Endometrial microvascular endothelial cells (primary cell): ENCODE results near the gene LRRC4C. TPM values are rescaled to one million over a fixed set of nuclear protein-coding genes. Genes with fewer than 3 reads are reported as not detected.

Experiments used
- in situ Hi-C: cut with HindIII; loops from 2 replicates; pipeline ENCODE4 v1.10.0; 2017; ENCODE audit warnings: low sequenced_read_pairs, low pct_unique_long_range_greater_than_20kb; ENCODE audit errors: inconsistent ontology term
- total RNA-seq: library from RNA; depleted of rRNA; stranded (reverse); fragments of >200 nt; gene quantifications from one replicate; pipeline ENCODE4 v1.2.3, GENCODE V29; 2015; ENCODE audit errors: inconsistent ontology term

LRRC4C gene
- total RNA-seq, 1 donor from 2014 or later, result not detected

DNA sequence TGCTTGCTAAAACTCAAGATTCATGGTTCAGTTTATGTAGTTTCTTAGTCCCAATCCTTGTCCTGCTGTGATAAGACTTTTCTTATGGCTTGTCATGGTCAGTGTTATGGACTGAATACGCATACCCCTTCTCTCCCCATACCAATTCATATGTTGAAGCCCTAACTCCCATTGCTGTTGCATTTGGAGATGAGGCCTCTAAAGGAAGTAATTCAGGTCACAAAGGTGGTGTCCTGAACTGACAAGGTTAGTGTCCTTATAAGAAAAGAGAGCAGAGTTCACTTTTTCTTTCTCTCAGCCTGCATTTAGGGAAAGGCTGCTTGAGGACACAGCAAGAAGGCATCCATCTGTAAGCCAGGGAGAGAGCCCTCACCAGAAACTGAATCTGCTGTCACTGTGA lies 618.2 kb downstream of the LRRC4C start:
- in situ Hi-C loops, result no loop called here

DNA sequence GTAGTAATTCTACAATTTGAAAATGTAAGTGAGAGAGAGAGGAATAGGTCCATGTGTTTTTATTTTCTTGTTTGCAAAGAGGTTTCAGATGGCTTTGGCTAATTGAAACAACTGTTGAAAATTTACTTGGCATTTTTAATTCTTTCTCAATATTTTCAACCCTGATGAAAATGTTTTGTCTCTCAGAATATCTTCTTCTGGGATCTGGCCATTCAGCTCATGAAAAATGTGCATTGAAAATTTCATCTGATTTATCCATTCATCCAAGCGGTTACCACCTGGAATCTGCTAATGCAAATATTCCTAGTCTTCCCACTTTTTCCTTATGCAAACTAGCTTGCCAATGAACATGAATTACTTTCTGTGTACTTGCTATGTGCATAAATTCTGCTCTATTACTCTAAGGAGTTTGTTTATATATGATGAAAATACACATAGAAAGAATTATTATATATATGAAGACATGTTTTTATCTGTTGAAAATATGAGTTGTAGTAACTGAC lies 621.2 kb downstream of the LRRC4C start:
- in situ Hi-C loops, result no loop called here

DNA sequence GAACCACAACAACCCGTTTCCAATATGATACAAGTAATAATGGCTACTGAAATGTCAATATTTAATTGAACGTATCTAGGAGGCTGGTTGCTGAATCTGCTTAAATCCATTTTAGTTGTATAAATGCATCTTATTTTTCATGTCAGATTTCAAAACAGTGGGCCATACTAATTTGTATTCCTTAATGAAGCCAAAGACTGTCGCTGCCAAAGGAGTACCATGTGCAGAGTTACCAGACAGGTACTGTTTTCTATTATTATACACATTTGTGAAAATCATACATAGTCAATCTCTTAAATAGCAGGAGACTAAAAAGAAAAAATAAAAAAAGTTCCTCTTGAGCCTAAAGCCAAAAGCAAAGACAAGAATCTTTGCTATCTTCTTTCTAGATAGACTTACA lies 632.3 kb downstream of the LRRC4C start:
- in situ Hi-C loops, result no loop called here

GRCh38 chr11:40826601-40827000 lies 632.9 kb downstream of the LRRC4C start:
- in situ Hi-C loops, result no loop called here

GRCh38 chr11:40825201-40825834 lies 634.1 kb downstream of the LRRC4C start:
- in situ Hi-C loops, result no loop called here

DNA sequence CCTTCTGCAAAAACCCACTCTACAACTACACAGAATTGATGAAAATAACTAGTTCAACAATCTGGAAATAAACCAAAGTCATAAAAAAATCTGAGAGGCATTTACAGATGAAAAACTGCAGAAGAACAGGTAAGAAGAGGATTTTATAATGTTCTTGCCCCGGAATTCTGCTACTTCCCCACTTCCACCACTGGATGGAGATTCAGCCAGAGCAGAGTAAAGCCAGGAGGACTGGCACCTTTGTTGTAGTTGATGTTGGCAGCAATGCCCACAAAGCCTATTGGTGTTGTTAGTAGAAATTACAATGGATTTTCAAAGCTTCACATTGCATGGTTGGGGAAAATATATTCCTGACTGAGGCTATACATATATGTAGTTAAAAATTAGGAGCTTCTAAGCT lies 640.2 kb downstream of the LRRC4C start:
- in situ Hi-C loops, result no loop called here

DNA sequence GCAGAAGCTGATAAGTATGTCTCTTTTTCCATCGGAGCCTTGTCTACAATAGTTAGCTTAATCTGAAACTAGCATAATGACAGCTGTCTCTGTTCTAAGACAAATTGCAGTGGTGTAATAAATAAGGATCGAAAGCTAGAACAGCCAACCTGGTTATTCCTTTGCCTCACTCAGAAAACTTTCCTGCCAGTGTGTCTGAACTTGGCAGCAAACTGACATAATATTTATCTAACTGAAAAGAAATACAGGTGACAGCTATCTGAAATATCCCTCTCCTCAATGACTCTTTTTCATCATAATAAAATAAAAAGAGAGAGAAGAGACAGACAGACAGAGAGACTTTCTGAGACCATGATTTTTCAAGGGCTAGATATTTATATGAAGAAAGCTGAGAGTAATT lies 642.5 kb downstream of the LRRC4C start:
- in situ Hi-C loops, result no loop called here

GRCh38 chr11:40797981-40798380 lies 661.5 kb downstream of the LRRC4C start:
- in situ Hi-C loops, result no loop called here

DNA sequence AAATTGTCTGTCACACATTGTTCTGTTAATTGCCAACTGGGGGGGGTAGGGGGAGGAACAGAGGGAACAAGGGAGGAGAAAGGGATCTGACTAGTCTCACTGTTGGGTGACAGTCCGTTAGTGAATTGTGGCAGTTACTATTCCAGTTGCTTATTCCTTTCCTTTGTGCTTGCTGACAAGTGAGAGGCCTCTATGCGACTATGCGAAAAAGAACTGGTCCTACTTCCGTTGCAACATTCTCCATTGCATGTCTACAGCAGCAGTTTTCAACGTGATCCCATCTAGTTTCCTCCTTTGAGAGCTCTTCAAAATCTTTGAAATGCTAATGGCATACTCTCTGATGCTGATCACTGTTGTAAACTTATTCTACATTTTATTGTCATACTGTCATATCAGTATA lies 672.2 kb downstream of the LRRC4C start:
- in situ Hi-C loops, result no loop called here

GRCh38 chr11:40763046-40763445 lies 696.4 kb downstream of the LRRC4C start:
- in situ Hi-C loops, result no loop called here

- in situ Hi-C loops, result no loop called here
Observed at GRCh38 chr11:40759341-40759740, 700.1 kb downstream of the LRRC4C start.

- in situ Hi-C loops, result no loop called here
Observed at GRCh38 chr11:40754297-40754696, 705.2 kb downstream of the LRRC4C start.

GRCh38 chr11:40746282-40746681 lies 713.2 kb downstream of the LRRC4C start:
- in situ Hi-C loops, result no loop called here

GRCh38 chr11:40732132-40732531 lies 727.3 kb downstream of the LRRC4C start:
- in situ Hi-C loops, result no loop called here

DNA sequence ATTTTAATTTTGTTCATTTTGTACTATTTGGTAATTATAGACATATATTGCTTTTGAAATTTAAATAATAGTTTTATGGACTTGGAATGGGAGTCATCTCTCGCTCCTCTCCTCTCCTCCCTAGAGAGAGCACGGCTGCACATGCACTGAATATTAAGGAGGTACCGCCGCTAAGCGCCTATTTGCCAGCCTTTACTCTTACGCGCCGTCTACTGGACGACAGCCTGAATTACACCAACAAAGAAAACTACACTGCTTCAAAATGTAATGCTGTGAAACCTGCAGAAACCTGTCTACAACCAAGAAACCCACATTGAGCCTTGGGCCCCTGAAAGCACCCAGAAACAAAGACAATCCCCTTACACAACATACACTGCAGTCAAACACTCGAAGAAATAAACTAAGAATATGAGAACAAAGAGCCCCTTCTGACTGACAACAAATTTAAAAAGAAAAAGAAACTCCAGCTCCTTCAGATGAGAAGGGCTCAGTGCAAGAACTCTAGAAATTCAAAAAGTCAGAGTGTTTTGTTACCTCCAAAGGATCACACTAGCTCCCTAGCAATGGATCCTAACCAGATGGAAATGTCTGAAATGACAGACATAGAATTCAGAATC lies 737.2 kb downstream of the LRRC4C start:
- in situ Hi-C loops, result no loop called here

- in situ Hi-C loops, result no loop called here
Observed at GRCh38 chr11:40716344-40717130, 742.9 kb downstream of the LRRC4C start.

GRCh38 chr11:40713083-40713482 lies 746.4 kb downstream of the LRRC4C start:
- in situ Hi-C loops, result no loop called here

DNA sequence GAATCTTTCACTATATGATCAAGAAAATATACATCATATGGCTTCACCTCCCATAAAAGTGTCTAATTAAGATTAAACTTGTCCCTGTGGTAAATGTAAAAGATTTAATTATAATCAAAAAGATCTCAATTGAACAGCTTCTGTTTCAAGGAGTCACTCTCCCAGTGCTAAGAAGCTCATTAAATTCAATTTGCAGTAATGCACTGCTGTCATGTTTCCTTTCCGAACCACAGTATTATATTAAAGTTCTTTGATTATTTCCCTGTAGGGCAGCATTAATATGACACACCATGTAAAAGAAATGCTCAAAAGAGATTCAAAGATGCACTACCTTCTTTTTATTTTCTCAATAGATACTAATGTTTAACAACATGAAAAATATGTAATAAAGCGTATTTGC lies 758.4 kb downstream of the LRRC4C start:
- in situ Hi-C loops, result no loop called here

DNA sequence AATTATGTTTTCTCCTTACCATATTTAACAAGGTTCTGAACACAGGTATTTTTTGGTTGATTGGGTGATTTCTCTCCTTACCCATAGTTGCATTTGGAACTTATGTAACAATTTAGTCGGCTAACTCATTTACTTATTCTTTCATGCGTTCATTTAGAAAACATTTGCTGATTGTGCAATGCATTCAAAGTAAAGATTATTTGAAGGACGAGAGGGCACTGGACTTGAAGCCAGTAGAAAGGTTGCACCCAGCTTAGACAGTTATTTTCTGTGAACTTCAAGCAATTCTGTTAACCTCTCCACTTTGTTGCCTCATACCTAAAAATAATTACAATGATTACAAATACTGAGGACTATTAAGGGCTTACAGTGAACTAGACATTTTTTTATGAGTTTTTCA lies 769.6 kb downstream of the LRRC4C start:
- in situ Hi-C loops, result no loop called here

- in situ Hi-C loops, result no loop called here
Observed at GRCh38 chr11:40688369-40688768, 771.1 kb downstream of the LRRC4C start.
